OCI-LY7 (cell line): ENCODE data around the gene CHPF2. TPM values are rescaled to one million over a fixed set of nuclear protein-coding genes. Genes with fewer than 3 reads are reported as not detected.

ENCODE experiments used
- BruUV-seq: library from RNA; stranded (reverse); fragments of 400-500 nt; replicated peaks from 2 replicates; lab custom pipeline; 2021; lab: Mats Ljungman, UMichigan
- CTCF ChIA-PET: fragments of 300-600 bp; sonication (Branson Sonifier 250); formaldehyde crosslinking; loops from one replicate; lab custom pipeline; 2022; ENCODE audit warnings: antibody characterized with exemption; ENCODE audit not compliant: unreplicated experiment; lab: Charles Lee
- POLR2A ChIA-PET: fragments of 300-600 bp; sonication (Branson Sonifier 250); formaldehyde crosslinking; loops from one replicate; lab custom pipeline; 2022; ENCODE audit warnings: antibody characterized with exemption; lab: Charles Lee
- DNase-seq: peaks from one replicate; pipeline ENCODE4 v3.0.0-alpha.2; 2015; ENCODE audit warnings: low spot score
- H2AFZ ChIP-seq: fragments of 200-600 bp; sonication (generic), shearing (Covaris generic); 2 replicates; pipeline ENCODE4 v1.6.1; 2014; ENCODE audit warnings: mild to moderate bottlenecking, antibody characterized with exemption, low read length, moderate library complexity
- H3K27ac ChIP-seq: fragments of 200-600 bp; sonication (generic); 2 replicates; pipeline ENCODE4 v1.5.1; 2014; ENCODE audit warnings: mixed run types, low read depth, mild to moderate bottlenecking, moderate library complexity, low read length, inconsistent platforms; ENCODE audit not compliant: poor library complexity, severe bottlenecking
- H3K36me3 ChIP-seq: fragments of 200-600 bp; sonication (generic); 2 replicates; pipeline ENCODE4 v1.6.1; 2014; ENCODE audit warnings: mild to moderate bottlenecking, antibody characterized with exemption, low read length, moderate library complexity, mixed read lengths; ENCODE audit not compliant: insufficient read depth
- H3K4me1 ChIP-seq: fragments of 200-600 bp; sonication (generic); 2 replicates; pipeline ENCODE4 v1.5.1; 2014; ENCODE audit warnings: mild to moderate bottlenecking, low read length; ENCODE audit not compliant: insufficient read depth, poor library complexity, severe bottlenecking
- H3K4me2 ChIP-seq: fragments of 200-600 bp; sonication (generic); 2 replicates; pipeline ENCODE4 v1.6.1; 2014; ENCODE audit warnings: mild to moderate bottlenecking, low read length
- H3K4me3 ChIP-seq: fragments of 200-600 bp; sonication (generic); 2 replicates; pipeline ENCODE4 v1.5.1; 2014; ENCODE audit warnings: mild to moderate bottlenecking, low read depth, low read length; ENCODE audit not compliant: poor library complexity, severe bottlenecking
- H3K79me2 ChIP-seq: fragments of 200-600 bp; sonication (generic); 2 replicates; pipeline ENCODE4 v1.6.1; 2016; ENCODE audit warnings: low read depth, mild to moderate bottlenecking, low read length, moderate library complexity, mixed read lengths; ENCODE audit not compliant: insufficient read depth
- H3K9me2 ChIP-seq: fragments of 200-600 bp; sonication (generic); 2 replicates; pipeline ENCODE4 v1.6.1; 2016; ENCODE audit warnings: mild to moderate bottlenecking, low read length, mixed read lengths; ENCODE audit not compliant: insufficient read depth
- H3K9me3 ChIP-seq: fragments of 200-600 bp; sonication (generic); 2 replicates; pipeline ENCODE4 v1.6.1; 2014; ENCODE audit warnings: mild to moderate bottlenecking, mixed run types, low read length, mixed read lengths
- H4K20me1 ChIP-seq: fragments of 200-600 bp; sonication (generic); 2 replicates; pipeline ENCODE4 v1.6.1; 2014; ENCODE audit warnings: mild to moderate bottlenecking, antibody characterized with exemption, low read length, moderate library complexity, mixed read lengths; ENCODE audit not compliant: insufficient read depth
- CTCF ChIP-seq: fragments of 200-600 bp; sonication (generic); conservative IDR thresholded peaks from 2 replicates; pipeline ENCODE4 v1.5.1; 2014; ENCODE audit warnings: mild to moderate bottlenecking, antibody characterized with exemption, low read length, moderate library complexity, mixed read lengths
- EZH2phosphoT487 ChIP-seq: fragments of 200-600 bp; sonication (generic); IDR thresholded peaks from 2 replicates; pipeline ENCODE4 v1.6.1; 2018; ENCODE audit warnings: low read depth, borderline replicate concordance, mild to moderate bottlenecking, mixed run types, antibody characterized with exemption, low read length, moderate library complexity, mixed read lengths
- intact Hi-C: fragments of 100-400 bp; cut with micrococcal nuclease; formaldehyde crosslinking; loops from one replicate; pipeline ENCODE4 v1.10.0; 2022; ENCODE audit not compliant: unreplicated experiment
- total RNA-seq, 2 experiments: library from RNA; depleted of rRNA in 1 of 2; stranded (reverse); fragments of >200 nt in 1 of 2; shearing (Covaris generic) in 1 of 2; gene quantifications; 2 replicates each; pipeline ENCODE4 v1.2.3, GENCODE V29; 2014 to 2022

The CHPF2 gene
- total RNA-seq, 2 experiments from 2014 or later, result 27.0 to 29.8 TPM

GRCh38 chr7:151252961-151253711, 20.9 kb downstream of the CHPF2 start:
- ChIA-PET POLR2A (no interaction called here), CTCF (interaction anchor here (1.6 kb wide), 1 partner anchor 10 kb away, joined by 6 read pairs; no protein-coding TSS in a partner anchor)
- no peak for DNase-seq
- Histone ChIP-seq H3K27ac (no peak overlapping the region), H3K4me1 (peaks cover 25% of the 10 kb centered on the region), H4K20me1 (no peaks in the 10 kb centered on the region), H3K4me2 (no peak overlapping the region), H3K9me3 (no peaks in the 10 kb centered on the region), H3K4me3 (no peak overlapping the region), H2AFZ (no peak overlapping the region), H3K36me3 (no peaks in the 10 kb centered on the region), H3K79me2 (no peaks in the 10 kb centered on the region), H3K9me2 (no peaks in the 10 kb centered on the region)
- BruUV-seq, result no TSS peak
- TF ChIP-seq EZH2phosphoT487 (no peak), CTCF (no peak)
- intact Hi-C loops, result no loop called here

DNA sequence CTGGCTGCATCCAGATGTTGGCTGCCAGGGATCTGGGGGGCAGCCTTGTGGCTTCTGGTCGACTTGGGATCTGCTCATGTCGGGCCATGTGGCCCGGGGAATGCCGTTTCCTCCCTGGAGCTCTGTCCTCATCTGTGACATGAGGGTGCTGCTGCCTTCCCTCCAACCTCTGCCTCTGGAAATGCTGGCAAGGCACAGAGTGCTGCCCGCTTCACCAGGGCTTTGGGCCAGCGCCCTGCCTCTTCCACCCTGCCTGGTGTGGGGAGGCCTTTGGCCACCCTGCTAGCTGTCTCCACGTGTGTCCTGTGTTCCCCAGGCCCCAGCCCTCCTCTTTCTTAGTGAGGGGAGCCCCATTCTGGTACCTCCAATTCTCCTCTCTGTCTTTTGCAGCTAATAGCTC, 22.0 kb downstream of the CHPF2 start:
- Histone ChIP-seq H3K79me2 (no peaks in the 10 kb centered on the region), H3K4me1 (peaks cover 17% of the 10 kb centered on the region), H3K4me3 (no peak overlapping the region), H3K9me3 (no peaks in the 10 kb centered on the region), H2AFZ (no peak overlapping the region), H3K9me2 (no peaks in the 10 kb centered on the region), H3K27ac (no peak overlapping the region), H4K20me1 (no peaks in the 10 kb centered on the region), H3K4me2 (no peak overlapping the region), H3K36me3 (no peaks in the 10 kb centered on the region)
- TF ChIP-seq EZH2phosphoT487, result no peak
- no peak for TF ChIP-seq CTCF
- no peak for DNase-seq
- intact Hi-C loops, result no loop called here
- no TSS peak for BruUV-seq
- POLR2A ChIA-PET, result no interaction called here
- CTCF ChIA-PET, result no interaction called here

- no peak for DNase-seq
- Histone ChIP-seq H2AFZ (no peak overlapping the region), H3K9me3 (no peaks in the 10 kb centered on the region), H3K9me2 (no peaks in the 10 kb centered on the region), H3K79me2 (no peaks in the 10 kb centered on the region), H3K27ac (no peak overlapping the region), H3K4me3 (no peak overlapping the region), H3K4me1 (peaks cover 14% of the 10 kb centered on the region), H3K4me2 (no peak overlapping the region), H4K20me1 (no peaks in the 10 kb centered on the region), H3K36me3 (no peaks in the 10 kb centered on the region)
- TF ChIP-seq EZH2phosphoT487 (no peak), CTCF (no peak)
- ChIA-PET CTCF (no interaction called here), POLR2A (no interaction called here)
- intact Hi-C loops, result no loop called here
- no TSS peak for BruUV-seq
Measured at GRCh38 chr7:151254851-151255250, 22.6 kb downstream of the CHPF2 start.
